ENCODE results near the gene HIF3A.
"Not testable (repeated sequence)": the region's sequence is repeated elsewhere in the genome, so short reads cannot be mapped to it uniquely, and the experiment has no call there.

DNA sequence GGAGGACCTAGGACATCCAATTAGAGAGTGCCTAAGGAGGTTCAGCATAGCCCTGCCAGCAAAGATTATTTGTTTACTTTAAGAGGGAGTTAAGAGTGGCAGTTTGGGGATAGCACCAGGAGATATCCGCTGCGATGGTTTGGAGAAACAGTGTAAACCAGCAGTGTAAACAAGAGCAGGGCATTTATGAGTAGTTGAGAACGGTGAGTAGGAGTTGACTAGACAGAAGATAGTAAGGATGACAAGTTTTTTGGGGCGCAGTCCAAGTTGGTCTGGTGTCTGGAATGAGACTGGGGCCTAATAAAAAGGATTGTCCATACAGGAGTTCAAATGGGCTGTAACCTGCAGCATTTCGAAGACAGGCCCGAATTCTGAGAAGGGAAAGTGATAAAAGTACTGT is 22.9 kb upstream of the HIF3A start:
- TF ChIP-seq, protein P1, sequence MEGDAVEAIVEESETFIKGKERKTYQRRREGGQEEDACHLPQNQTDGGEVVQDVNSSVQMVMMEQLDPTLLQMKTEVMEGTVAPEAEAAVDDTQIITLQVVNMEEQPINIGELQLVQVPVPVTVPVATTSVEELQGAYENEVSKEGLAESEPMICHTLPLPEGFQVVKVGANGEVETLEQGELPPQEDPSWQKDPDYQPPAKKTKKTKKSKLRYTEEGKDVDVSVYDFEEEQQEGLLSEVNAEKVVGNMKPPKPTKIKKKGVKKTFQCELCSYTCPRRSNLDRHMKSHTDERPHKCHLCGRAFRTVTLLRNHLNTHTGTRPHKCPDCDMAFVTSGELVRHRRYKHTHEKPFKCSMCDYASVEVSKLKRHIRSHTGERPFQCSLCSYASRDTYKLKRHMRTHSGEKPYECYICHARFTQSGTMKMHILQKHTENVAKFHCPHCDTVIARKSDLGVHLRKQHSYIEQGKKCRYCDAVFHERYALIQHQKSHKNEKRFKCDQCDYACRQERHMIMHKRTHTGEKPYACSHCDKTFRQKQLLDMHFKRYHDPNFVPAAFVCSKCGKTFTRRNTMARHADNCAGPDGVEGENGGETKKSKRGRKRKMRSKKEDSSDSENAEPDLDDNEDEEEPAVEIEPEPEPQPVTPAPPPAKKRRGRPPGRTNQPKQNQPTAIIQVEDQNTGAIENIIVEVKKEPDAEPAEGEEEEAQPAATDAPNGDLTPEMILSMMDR (IDR thresholded peaks at IDR 0.05; ENCODE audit: low read length), result not testable (repeated sequence)
- not testable (repeated sequence) for TF ChIP-seq EZH2 (IDR thresholded peaks at IDR 0.05; ENCODE audit: borderline replicate concordance, low read length)
